Effector memory CD4-positive, alpha-beta T cell (primary cell): Measurements from ENCODE around the gene SLC25A10.

Experiments used
- DNase-seq, 3 donors: peaks; one replicate each; pipeline ENCODE4 v3.0.0-alpha.2; 2020
- H3K27ac ChIP-seq: 2 replicates; pipeline ENCODE4 v1.7.0; 2013; ENCODE audit warnings: mild to moderate bottlenecking, low read length, moderate library complexity; ENCODE audit not compliant: insufficient read depth, poor library complexity, severe bottlenecking
- H3K27me3 ChIP-seq: replicated peaks from 2 replicates; pipeline ENCODE4 v1.7.0; 2013; ENCODE audit warnings: mild to moderate bottlenecking, low read length; ENCODE audit not compliant: insufficient read depth, control insufficient read depth, poor library complexity, severe bottlenecking
- H3K36me3 ChIP-seq: 2 replicates; pipeline ENCODE4 v1.7.0; 2013; ENCODE audit warnings: mild to moderate bottlenecking, low read length, moderate library complexity; ENCODE audit not compliant: control insufficient read depth, insufficient read depth
- H3K4me1 ChIP-seq: 2 replicates; pipeline ENCODE4 v1.7.0; 2013; ENCODE audit warnings: low read length, mild to moderate bottlenecking; ENCODE audit not compliant: control insufficient read depth, insufficient read depth, poor library complexity, severe bottlenecking
- H3K4me3 ChIP-seq: 2 replicates; pipeline ENCODE4 v1.7.0; 2013; ENCODE audit warnings: low read length, low read depth, mild to moderate bottlenecking; ENCODE audit not compliant: insufficient read depth, poor library complexity, severe bottlenecking
- H3K9me3 ChIP-seq: 2 replicates; pipeline ENCODE4 v1.7.0; 2013; ENCODE audit warnings: mild to moderate bottlenecking, low read length, moderate library complexity; ENCODE audit not compliant: control insufficient read depth

The SLC25A10 gene

GRCh38 chr17:81706232-81706611 lies 5.9 kb upstream of the SLC25A10 start:
- Histone ChIP-seq H3K4me1 (peaks cover 32% of the 10 kb centered on the region), H3K9me3 (no peaks in the 10 kb centered on the region), H3K4me3 (no peak overlapping the region), H3K27me3 (no peaks in the 10 kb centered on the region), H3K36me3 (peaks cover 23% of the 10 kb centered on the region), H3K27ac (no peak overlapping the region)
- DNase-seq: no peak

DNA sequence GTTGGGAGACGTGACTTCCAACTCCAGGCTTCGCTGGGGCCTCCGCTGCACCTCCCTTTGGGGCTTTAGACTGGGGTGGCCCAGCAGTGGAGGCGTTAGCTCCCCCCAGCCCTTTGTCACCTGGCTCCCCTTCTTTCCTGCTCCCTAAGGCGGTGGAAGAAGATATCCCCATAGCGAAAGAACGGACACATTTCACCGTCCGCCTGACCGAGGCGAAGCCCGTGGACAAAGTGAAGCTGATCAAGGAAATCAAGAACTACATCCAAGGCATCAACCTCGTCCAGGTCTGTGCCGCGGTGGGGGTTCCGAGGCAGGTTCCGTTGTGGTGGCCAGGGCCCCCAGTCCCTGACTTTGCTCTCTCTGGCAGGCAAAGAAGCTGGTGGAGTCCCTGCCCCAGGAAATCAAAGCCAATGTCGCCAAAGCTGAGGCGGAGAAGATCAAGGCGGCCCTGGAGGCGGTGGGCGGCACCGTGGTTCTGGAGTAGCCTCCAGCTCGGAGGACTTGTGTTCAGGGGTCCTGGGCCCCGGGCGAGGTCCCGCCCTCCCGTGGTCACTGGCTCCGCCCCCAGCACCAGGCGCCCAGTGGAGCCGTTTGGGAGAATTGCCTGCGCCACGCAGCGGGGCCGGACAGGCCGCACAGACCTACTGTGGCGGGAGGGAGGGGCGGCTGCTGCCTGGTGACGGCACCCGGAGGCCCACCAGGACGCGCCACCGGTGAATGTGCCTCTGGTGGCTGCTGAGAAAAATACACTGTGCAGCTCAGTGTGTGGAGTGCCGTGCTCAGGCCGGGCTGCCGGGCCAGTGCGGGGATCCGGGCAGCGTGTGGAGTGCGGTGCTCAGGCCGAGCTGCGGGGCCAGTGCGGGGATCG lies 5.1 kb upstream of the SLC25A10 start:
- no peak overlapping the region for H3K4me3 ChIP-seq
- DNase-seq: no peak
- peaks cover 23% of the 10 kb centered on the region for H3K36me3 ChIP-seq
- no peak overlapping the region for H3K27ac ChIP-seq
- peaks cover 27% of the 10 kb centered on the region for H3K4me1 ChIP-seq
- H3K9me3 ChIP-seq: no peaks in the 10 kb centered on the region
- H3K27me3 ChIP-seq: no peaks in the 10 kb centered on the region

DNA sequence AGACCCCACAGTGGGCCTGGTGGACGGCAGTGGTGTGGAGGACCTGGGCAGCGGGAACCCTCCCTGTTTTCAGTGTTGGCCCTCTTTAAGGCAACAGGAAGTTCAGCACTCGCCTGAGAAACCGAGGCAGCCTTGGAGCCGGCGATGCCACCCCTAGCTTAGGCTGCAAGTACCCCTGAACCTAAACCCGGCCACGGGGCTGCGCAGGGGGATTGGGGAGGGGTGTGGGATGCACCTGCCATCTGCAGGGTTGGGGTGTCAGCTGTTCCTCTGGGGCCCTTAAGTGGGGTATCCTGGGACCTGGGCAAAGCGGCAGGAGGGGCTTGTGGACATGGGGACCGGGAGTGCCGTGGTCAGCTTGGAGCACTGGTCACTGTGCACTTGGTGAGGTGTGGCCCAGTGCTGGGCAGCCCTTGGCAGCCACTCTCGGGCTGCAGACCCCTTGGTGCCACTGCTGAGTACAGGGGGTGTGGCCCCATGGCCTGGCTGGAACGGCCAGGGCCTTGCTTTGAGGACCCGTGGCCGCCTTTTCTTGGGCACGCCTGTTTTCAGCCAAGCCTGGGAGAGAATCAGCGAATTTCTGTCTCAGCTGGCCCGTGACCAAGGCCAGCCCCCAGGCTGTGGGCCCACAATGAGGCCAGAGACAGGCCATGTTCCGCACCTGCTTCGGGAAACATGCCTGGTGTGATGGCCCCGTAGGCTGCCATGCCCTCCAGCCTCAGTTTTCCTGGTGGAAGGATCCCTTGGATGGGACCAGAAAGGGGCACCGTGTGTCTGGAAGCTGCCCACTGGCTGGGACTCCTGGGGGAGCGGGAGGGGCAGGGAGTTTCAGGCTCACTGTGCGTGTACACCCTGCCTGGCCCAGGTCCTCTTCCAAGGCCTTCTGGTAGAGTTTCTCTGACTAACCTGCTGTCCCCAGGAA lies 4.1 kb upstream of the SLC25A10 start:
- Histone ChIP-seq H3K9me3 (no peaks in the 10 kb centered on the region), H3K4me3 (no peak overlapping the region), H3K27me3 (no peaks in the 10 kb centered on the region), H3K27ac (no peak overlapping the region), H3K36me3 (peaks cover 23% of the 10 kb centered on the region), H3K4me1 (peaks cover 23% of the 10 kb centered on the region)
- no peak for DNase-seq

DNA sequence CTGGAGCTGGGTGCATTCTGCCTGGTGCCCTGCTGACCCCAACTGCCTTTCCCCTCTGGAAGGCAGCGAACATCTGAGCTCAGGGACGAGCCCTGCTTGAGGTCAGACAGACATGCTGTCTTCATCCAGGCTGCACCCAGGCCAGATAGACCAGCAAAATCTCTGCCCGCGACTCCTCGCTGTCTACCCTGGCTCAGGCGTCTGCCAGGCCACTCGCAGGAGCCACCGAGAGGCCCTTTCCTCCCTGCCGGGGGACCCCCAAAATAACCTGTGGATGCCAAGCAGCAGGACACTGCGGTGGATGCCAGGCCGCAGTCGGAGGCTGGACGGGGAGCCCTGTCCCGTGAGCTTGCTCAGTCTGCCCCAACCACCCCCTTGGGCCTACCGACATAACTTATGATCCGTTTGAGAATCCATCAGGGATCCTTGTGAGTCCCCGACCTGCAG lies 3.3 kb upstream of the SLC25A10 start:
- Histone ChIP-seq H3K9me3 (no peaks in the 10 kb centered on the region), H3K27me3 (no peaks in the 10 kb centered on the region), H3K4me1 (peaks cover 24% of the 10 kb centered on the region), H3K36me3 (peaks cover 23% of the 10 kb centered on the region), H3K4me3 (no peak overlapping the region), H3K27ac (no peak overlapping the region)
- no peak for DNase-seq

GRCh38 chr17:81710514-81711308 lies 1.4 kb upstream of the SLC25A10 start:
- peak overlapping the region; percentile 50 for H3K4me3 ChIP-seq
- H3K9me3 ChIP-seq: no peaks in the 10 kb centered on the region
- no peak for DNase-seq
- no peak overlapping the region for H3K27ac ChIP-seq
- H3K27me3 ChIP-seq: no peaks in the 10 kb centered on the region
- H3K4me1 ChIP-seq: peaks cover 20% of the 10 kb centered on the region
- H3K36me3 ChIP-seq: peaks cover 18% of the 10 kb centered on the region

GRCh38 chr17:81712468-81713003 lies 452 bp downstream of the SLC25A10 start:
- no peak for DNase-seq
- Histone ChIP-seq H3K4me3 (peak overlapping the region; percentile 54), H3K36me3 (peaks cover 1% of the 10 kb centered on the region), H3K27me3 (no peaks in the 10 kb centered on the region), H3K9me3 (no peaks in the 10 kb centered on the region), H3K27ac (no peak overlapping the region), H3K4me1 (peaks cover 20% of the 10 kb centered on the region)

- H3K36me3 ChIP-seq: no peaks in the 10 kb centered on the region
- H3K4me3 ChIP-seq: no peak overlapping the region
- DNase-seq: no peak
- H3K4me1 ChIP-seq: peaks cover 20% of the 10 kb centered on the region
- no peaks in the 10 kb centered on the region for H3K27me3 ChIP-seq
- no peak overlapping the region for H3K27ac ChIP-seq
- H3K9me3 ChIP-seq: no peaks in the 10 kb centered on the region
These were observed 996 bp downstream of the SLC25A10 start for GRCh38 chr17:81713004-81713555.

- Histone ChIP-seq H3K9me3 (no peaks in the 10 kb centered on the region), H3K4me3 (no peak overlapping the region), H3K27me3 (no peaks in the 10 kb centered on the region), H3K27ac (no peak overlapping the region), H3K36me3 (no peaks in the 10 kb centered on the region), H3K4me1 (peaks cover 20% of the 10 kb centered on the region)
- no peak for DNase-seq
These were observed 1.7 kb downstream of the SLC25A10 start for GRCh38 chr17:81713556-81714411.
